Cardiac muscle cell (in vitro differentiated cells and primary cell): ENCODE data around the gene CCDC97. TPM values are rescaled to one million over a fixed set of nuclear protein-coding genes. Genes with fewer than 3 reads are reported as not detected.
"Not testable (repeated sequence)": the region's sequence is repeated elsewhere in the genome, so short reads cannot be mapped to it uniquely, and the experiment has no call there.

Experiments used
- DNase-seq, 2 donors: peaks; one replicate each; pipeline versions ENCODE4 v3.0.0 to v3.0.0-alpha.2; 2010 to 2017; ENCODE audit warnings: low read depth in 1 of 2, low spot score in 1 of 2
- H3K27ac ChIP-seq: fragments of 200-600 bp; sonication (generic); 2 replicates; pipeline ENCODE4 v1.5.1; 2016
- H3K27me3 ChIP-seq: fragments of 200-600 bp; sonication (generic); 2 replicates; pipeline ENCODE4 v1.6.0; 2016; ENCODE audit warnings: control low read depth
- H3K36me3 ChIP-seq: fragments of 200-600 bp; sonication (generic); 2 replicates; pipeline ENCODE4 v1.5.1; 2016; ENCODE audit warnings: control low read depth
- H3K4me1 ChIP-seq: fragments of 200-600 bp; sonication (generic); 2 replicates; pipeline ENCODE4 v1.8.1; 2017; ENCODE audit warnings: low read depth, mild to moderate bottlenecking, mixed run types
- H3K4me3 ChIP-seq: fragments of 200-600 bp; sonication (generic); 2 replicates; pipeline ENCODE4 v1.5.1; 2016; ENCODE audit warnings: mild to moderate bottlenecking
- H3K9me3 ChIP-seq: fragments of 200-600 bp; sonication (generic); 2 replicates; pipeline ENCODE4 v1.5.1; 2017; ENCODE audit warnings: low read depth, mild to moderate bottlenecking, control low read depth
- CTCF ChIP-seq: IDR thresholded peaks from 2 replicates; pipeline ENCODE4 v1.5.1; 2012; ENCODE audit warnings: low read depth, mild to moderate bottlenecking, low read length
- polyA plus RNA-seq: library from polyadenylated mRNA; unstranded; fragments of >200 nt; fragmentation: Nextera tagmentation; extraction: Ambion mirVana; gene quantifications from 2 replicates; pipeline ENCODE4 v1.2.1, GENCODE V29; 2016
- total RNA-seq: library from RNA; depleted of rRNA; stranded (reverse); fragments of >200 nt; gene quantifications from 2 replicates; pipeline ENCODE4 v1.2.3, GENCODE V29; 2016

The CCDC97 gene
- total and polyA plus RNA-seq, 2 experiments from 2014 or later, result 24.6 to 29.7 TPM

- H3K9me3 ChIP-seq, result no peaks in the 10 kb centered on the region
- H3K36me3 ChIP-seq, result peaks cover 92% of the 10 kb centered on the region
- H3K4me3 ChIP-seq, result no peak overlapping the region
- TF ChIP-seq CTCF, result no peak
- H3K27ac ChIP-seq, result peak overlapping the region; percentile 0
- H3K4me1 ChIP-seq, result no peaks in the 10 kb centered on the region
- no peaks in the 10 kb centered on the region for H3K27me3 ChIP-seq
- DNase-seq, result no peak
Measured at GRCh38 chr19:41274802-41275201, 35.2 kb upstream of the CCDC97 start.

GRCh38 chr19:41276231-41276630, 33.7 kb upstream of the CCDC97 start:
- peaks cover 12% of the 10 kb centered on the region for H3K4me1 ChIP-seq
- DNase-seq, result peak in 1 of 2 donors; percentile 51
- H3K9me3 ChIP-seq, result no peaks in the 10 kb centered on the region
- peaks cover 88% of the 10 kb centered on the region for H3K36me3 ChIP-seq
- no peak overlapping the region for H3K4me3 ChIP-seq
- H3K27ac ChIP-seq, result no peak overlapping the region
- TF ChIP-seq CTCF, result no peak
- H3K27me3 ChIP-seq, result no peaks in the 10 kb centered on the region

- H3K4me3 ChIP-seq, result no peak overlapping the region
- H3K27ac ChIP-seq, result peak overlapping the region; percentile 74
- DNase-seq, result no peak
- no peak for TF ChIP-seq CTCF
- no peaks in the 10 kb centered on the region for H3K9me3 ChIP-seq
- peaks cover 84% of the 10 kb centered on the region for H3K36me3 ChIP-seq
- H3K4me1 ChIP-seq, result peaks cover 15% of the 10 kb centered on the region
- H3K27me3 ChIP-seq, result no peaks in the 10 kb centered on the region
Measured at GRCh38 chr19:41278478-41278877, 31.5 kb upstream of the CCDC97 start.

GRCh38 chr19:41288673-41289530, 21.1 kb upstream of the CCDC97 start:
- H3K27ac ChIP-seq, result peak overlapping the region; percentile 64
- no peak for DNase-seq
- H3K27me3 ChIP-seq, result no peaks in the 10 kb centered on the region
- no peaks in the 10 kb centered on the region for H3K9me3 ChIP-seq
- no peaks in the 10 kb centered on the region for H3K4me1 ChIP-seq
- H3K4me3 ChIP-seq, result no peak overlapping the region
- peaks cover 67% of the 10 kb centered on the region for H3K36me3 ChIP-seq
- no peak for TF ChIP-seq CTCF

GRCh38 chr19:41289814-41290213, 20.2 kb upstream of the CCDC97 start:
- Histone ChIP-seq H3K36me3 (peaks cover 69% of the 10 kb centered on the region), H3K27ac (peak overlapping the region; percentile 28)
- not testable (repeated sequence) for H3K4me3 ChIP-seq, H3K9me3 ChIP-seq, H3K4me1 ChIP-seq, DNase-seq, H3K27me3 ChIP-seq

- TF ChIP-seq CTCF, result no peak
- Histone ChIP-seq H3K27me3 (no peaks in the 10 kb centered on the region), H3K27ac (peak overlapping the region; percentile 93), H3K36me3 (peaks cover 64% of the 10 kb centered on the region), H3K4me1 (peaks cover 41% of the 10 kb centered on the region), H3K4me3 (no peak overlapping the region), H3K9me3 (no peaks in the 10 kb centered on the region)
- DNase-seq, result no peak
Measured at GRCh38 chr19:41294393-41294792, 15.6 kb upstream of the CCDC97 start.
